ENCODE measurements around the gene SLC23A3.
"Not testable (repeated sequence)": the region's sequence is repeated elsewhere in the genome, so short reads cannot be mapped to it uniquely, and the experiment has no call there.

The SLC23A3 gene

GRCh38 chr2:219204425-219205164 is 34.8 kb upstream of the SLC23A3 start:
- DNase-seq = no peak

- DNase-seq = not testable (repeated sequence)
Observed at GRCh38 chr2:219201331-219201730, 31.5 kb upstream of the SLC23A3 start.

- DNase-seq = peak; percentile 63
Observed at GRCh38 chr2:219200502-219201326, 30.9 kb upstream of the SLC23A3 start.

- DNase-seq = no peak
Observed at GRCh38 chr2:219199470-219200211, 29.8 kb upstream of the SLC23A3 start.

GRCh38 chr2:219198974-219199373 is 29.1 kb upstream of the SLC23A3 start:
- DNase-seq = no peak

GRCh38 chr2:219197388-219197787 is 27.6 kb upstream of the SLC23A3 start:
- no peak for DNase-seq

- DNase-seq = no peak
Observed at GRCh38 chr2:219186754-219187456, 17.1 kb upstream of the SLC23A3 start.

- DNase-seq = no peak
Observed at GRCh38 chr2:219184121-219184520, 14.3 kb upstream of the SLC23A3 start.

- DNase-seq = no peak
Observed at GRCh38 chr2:219183151-219183772, 13.4 kb upstream of the SLC23A3 start.

- no peak for DNase-seq
Observed at GRCh38 chr2:219182331-219183150, 12.7 kb upstream of the SLC23A3 start.

- DNase-seq = no peak
Observed at GRCh38 chr2:219181531-219181930, 11.7 kb upstream of the SLC23A3 start.

GRCh38 chr2:219180961-219181360 is 11.1 kb upstream of the SLC23A3 start:
- DNase-seq = no peak

GRCh38 chr2:219179601-219180465 is 10.0 kb upstream of the SLC23A3 start:
- DNase-seq = no peak

GRCh38 chr2:219178377-219179175 is 8.7 kb upstream of the SLC23A3 start:
- no peak for DNase-seq

- peak; percentile 90 for DNase-seq
Observed at GRCh38 chr2:219177552-219178376, 7.9 kb upstream of the SLC23A3 start, which contains the start of gene RETREG2. TSS of gene RETREG2 (plus strand) at chr2:219178275. CDS start at chr2:219178353, 78 bp downstream.

- DNase-seq = peak; percentile 89
Observed at GRCh38 chr2:219176818-219177551, 7.2 kb upstream of the SLC23A3 start, which contains the start of gene CNPPD1. TSS of gene CNPPD1 (minus strand) at chr2:219176925. CDS start at chr2:219176828, 97 bp downstream.

All from CD4-positive, alpha-beta T cell treated with Interleukin-17A for 1 hour (primary cell).